Activated naive CD8-positive, alpha-beta T cell treated with anti-CD3 and anti-CD28 coated beads, Interleukin-2, amount 10 ng/mL, durations not matched to agents 7 days and 5 days (primary cell): ENCODE data around the gene TAF15. TPM values are rescaled to one million over a fixed set of nuclear protein-coding genes. Genes with fewer than 3 reads are reported as not detected.
A peak's percentile ranks its signal among the peaks of the same experiment; 100 is the strongest.

ENCODE experiments used
- ATAC-seq: fragments of 150-1000 bp; cut with Tn5 transposase; one replicate; pipeline ENCODE4 v1.10.0; 2021; ENCODE audit warnings: low read depth, moderate library complexity
- POLR2A ChIA-PET: fragments of 350-600 bp; sonication (Branson Sonifier 250); formaldehyde crosslinking; loops from one replicate; lab custom pipeline; 2021; ENCODE audit warnings: antibody characterized with exemption; lab: Charles Lee
- DNase-seq: peaks from one replicate; pipeline ENCODE4 v3.0.0; 2021
- H3K27ac Mint-ChIP-seq: one replicate; pipeline ENCODE4 v1.8.0; 2022; ENCODE audit warnings: mild to moderate bottlenecking, mixed read lengths
- H3K27me3 Mint-ChIP-seq: one replicate; pipeline ENCODE4 v1.8.0; 2022; ENCODE audit warnings: mild to moderate bottlenecking, moderate library complexity, mixed read lengths
- H3K36me3 Mint-ChIP-seq: one replicate; pipeline ENCODE4 v1.8.0; 2021; ENCODE audit warnings: mild to moderate bottlenecking, mixed read lengths
- H3K4me1 Mint-ChIP-seq: one replicate; pipeline ENCODE4 v1.8.0; 2021; ENCODE audit warnings: mixed read lengths
- H3K4me3 Mint-ChIP-seq: one replicate; pipeline ENCODE4 v1.8.0; 2022; ENCODE audit warnings: mild to moderate bottlenecking, moderate library complexity, mixed read lengths
- H3K9me3 Mint-ChIP-seq: one replicate; pipeline ENCODE4 v1.8.0; 2021; ENCODE audit warnings: mixed read lengths
- total RNA-seq, 2 experiments: library from RNA; stranded (reverse); gene quantifications; one replicate each; pipeline ENCODE4 v1.2.3, GENCODE V29; 2021

Gene TAF15
- total RNA-seq = 100 to 1,000 TPM; 291 to 299 TPM

GRCh38 chr17:35808962-35809854 lies at the start of gene TAF15:
TSS of gene TAF15 (plus strand) at chr17:35809484. CDS start at chr17:35809570, 86 bp downstream.
- Mint-ChIP-seq H3K36me3 (no peaks in the 10 kb centered on the region), H3K4me1 (peaks cover 46% of the 10 kb centered on the region), H3K4me3 (peak within 1 kb of the TSS; percentile 93), H3K9me3 (no peaks in the 10 kb centered on the region), H3K27ac (peak within 1 kb of the TSS; percentile 99), H3K27me3 (no peaks in the 10 kb centered on the region)
- DNase-seq (peak; percentile 98), ATAC-seq (peak; percentile 92)
- POLR2A ChIA-PET = interaction anchor here (0.7 to 3.7 kb wide), 42 partner anchors 8 to 689 kb away, joined by 3 to 70 read pairs (median 5); partner anchors contain the start of genes AP2B1, C17orf50, MMP28 and PEX12

DNA sequence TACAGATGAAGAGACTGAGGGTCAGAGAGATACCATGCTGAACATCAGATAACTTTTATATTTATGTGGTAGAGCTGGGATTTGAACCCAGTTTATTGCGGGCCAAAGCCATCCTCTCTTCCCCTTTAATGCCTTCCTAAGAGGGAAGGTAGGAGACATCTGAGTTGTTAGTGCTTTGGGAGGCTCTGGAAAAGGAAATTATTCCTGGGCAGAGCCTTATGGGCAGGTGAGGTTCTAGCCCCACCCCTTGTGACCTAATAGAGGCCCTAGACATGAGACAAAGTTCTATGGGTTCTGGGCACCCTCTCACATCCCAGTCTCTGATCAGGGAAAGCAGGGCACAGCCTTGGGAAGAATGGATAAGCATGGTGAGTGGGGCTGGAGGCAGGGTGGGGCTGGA lies 48.7 kb upstream of the TAF15 start, which contains the start of gene C17orf50:
Gene C17orf50, plus strand, starts transcription at position 301 of the 400 bp plus-strand sequence. Its CDS starts 55 bp downstream, at position 356.
- Mint-ChIP-seq H3K27me3 (no peaks in the 10 kb centered on the region), H3K9me3 (no peaks in the 10 kb centered on the region), H3K36me3 (no peaks in the 10 kb centered on the region), H3K4me3 (no peak within 1 kb of the TSS), H3K27ac (no peak within 1 kb of the TSS), H3K4me1 (peaks cover 5% of the 10 kb centered on the region)
- DNase-seq (no peak), ATAC-seq (no peak)
- POLR2A ChIA-PET = interaction anchor here (0.6 to 2.1 kb wide), 3 partner anchors 35 to 229 kb away, joined by 3 to 7 read pairs (median 3); partner anchors contain the start of genes MMP28 and TAF15

GRCh38 chr17:35761601-35762000 lies 47.7 kb upstream of the TAF15 start:
- Mint-ChIP-seq H3K27me3 (no peaks in the 10 kb centered on the region), H3K27ac (no peak overlapping the region), H3K36me3 (no peaks in the 10 kb centered on the region), H3K4me3 (no peak overlapping the region), H3K4me1 (peaks cover 5% of the 10 kb centered on the region), H3K9me3 (no peaks in the 10 kb centered on the region)
- POLR2A ChIA-PET = interaction anchor here (1.8 kb wide), 1 partner anchor 48 kb away, joined by 7 read pairs; the partner anchor contains the start of gene TAF15
- DNase-seq (no peak), ATAC-seq (no peak)

DNA sequence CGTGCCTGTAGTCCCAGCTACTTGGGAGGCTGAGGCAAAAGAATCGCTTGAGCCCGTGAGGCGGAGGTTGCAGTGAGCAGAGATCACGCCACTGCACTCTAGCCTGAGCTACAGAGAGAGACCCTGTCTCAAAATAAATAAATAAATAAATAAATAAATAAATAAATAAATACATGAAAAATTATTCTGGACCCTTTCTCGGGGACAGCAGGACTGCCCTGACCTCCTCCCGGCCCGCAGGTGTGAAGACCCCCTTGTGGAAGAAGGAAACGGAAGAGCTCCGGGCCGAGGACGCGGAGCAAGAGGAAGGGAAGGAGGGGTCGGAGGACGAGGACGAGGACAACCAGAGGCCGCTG lies 45.5 kb upstream of the TAF15 start:
- Mint-ChIP-seq H3K9me3 (no peaks in the 10 kb centered on the region), H3K27me3 (peaks cover 2% of the 10 kb centered on the region), H3K4me1 (peaks cover 5% of the 10 kb centered on the region), H3K36me3 (no peaks in the 10 kb centered on the region), H3K4me3 (peak overlapping the region; percentile 86), H3K27ac (no peak overlapping the region)
- no peak for ATAC-seq
- no peak for DNase-seq
- POLR2A ChIA-PET = interaction anchor here (0.6 to 3.4 kb wide), 9 partner anchors 29 to 524 kb away, joined by 3 to 70 read pairs (median 4); partner anchors contain the start of genes PEX12, RASL10B, SLFN11 and SLFN5

DNA sequence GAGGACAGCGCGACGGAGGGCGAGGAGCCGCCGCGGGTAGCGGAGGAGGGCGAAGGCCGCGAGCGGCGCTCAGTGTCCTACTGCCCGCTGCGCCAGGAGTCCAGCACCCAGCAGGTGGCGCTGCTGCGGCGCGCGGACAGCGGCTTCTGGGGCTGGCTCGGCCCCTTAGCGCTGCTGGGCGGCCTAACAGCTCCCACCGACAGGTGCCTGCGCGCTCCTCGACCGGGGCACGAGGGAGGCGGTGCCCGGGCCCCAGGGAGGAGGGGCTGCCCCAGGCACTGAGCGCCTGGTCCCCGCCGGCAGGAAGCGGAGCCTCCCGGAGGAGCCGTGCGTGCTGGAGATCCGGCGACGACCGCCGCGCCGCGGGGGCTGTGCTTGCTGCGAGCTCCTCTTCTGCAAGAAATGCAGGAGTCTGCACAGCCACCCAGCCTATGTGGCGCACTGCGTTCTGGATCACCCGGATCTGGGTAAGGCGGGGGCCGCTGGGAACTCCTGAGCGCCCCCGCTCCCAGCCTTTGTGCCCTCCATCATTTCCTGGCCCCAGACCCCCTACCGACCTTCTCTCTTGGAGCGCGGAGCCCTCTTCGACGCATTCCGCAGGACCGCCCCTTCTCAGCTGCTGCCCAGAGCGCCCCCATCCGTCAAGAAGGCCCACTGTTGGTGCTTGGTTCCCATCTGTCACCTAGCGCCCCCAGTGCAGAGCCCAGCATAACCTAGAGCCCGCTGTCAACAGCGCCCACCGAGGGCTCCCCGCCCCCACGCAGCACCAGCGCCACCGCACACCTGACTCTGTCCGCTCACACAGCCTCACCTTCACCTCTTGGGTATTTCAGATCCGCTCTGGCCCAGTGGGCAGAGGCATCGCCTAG lies 44.9 kb upstream of the TAF15 start:
- H3K27me3 Mint-ChIP-seq = peaks cover 2% of the 10 kb centered on the region
- H3K4me1 Mint-ChIP-seq = peaks cover 5% of the 10 kb centered on the region

DNA sequence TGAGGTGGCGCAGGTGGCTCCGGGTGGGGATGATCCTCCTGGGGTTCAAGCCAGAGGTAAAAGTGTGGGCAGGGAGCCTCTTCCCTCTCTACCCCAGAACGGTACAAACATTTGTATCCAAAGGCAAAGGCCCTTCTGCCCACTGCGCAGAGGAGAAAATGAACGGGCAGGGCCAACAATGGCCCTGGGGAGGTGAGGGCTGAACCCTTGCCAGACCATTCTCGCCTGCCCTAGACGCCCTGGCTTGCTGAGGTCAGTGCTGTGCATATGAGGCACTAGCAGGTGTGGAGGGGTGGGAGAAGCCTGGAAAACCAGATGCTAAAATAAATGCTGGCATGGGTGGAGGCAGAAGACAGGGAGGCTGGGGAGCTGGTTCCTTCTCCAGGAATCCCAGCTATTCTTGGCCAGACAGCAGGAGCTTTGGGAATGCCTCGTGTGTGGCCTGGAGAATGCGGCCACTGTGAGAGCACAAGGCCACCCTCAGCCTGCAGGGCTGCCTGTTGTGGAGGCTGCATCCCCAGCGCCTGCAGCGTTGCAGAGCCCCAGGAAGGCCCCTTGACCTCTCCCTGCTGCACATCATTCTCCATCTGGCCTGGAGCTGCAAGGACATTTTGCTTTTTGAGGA lies 44.1 kb upstream of the TAF15 start:
- Mint-ChIP-seq H3K36me3 (no peaks in the 10 kb centered on the region), H3K4me3 (peak overlapping the region; percentile 86), H3K27me3 (peaks cover 2% of the 10 kb centered on the region), H3K27ac (no peak overlapping the region), H3K9me3 (no peaks in the 10 kb centered on the region), H3K4me1 (peaks cover 5% of the 10 kb centered on the region)
- POLR2A ChIA-PET = interaction anchor here (1.5 to 3.4 kb wide), 3 partner anchors 40 to 392 kb away, joined by 4 to 70 read pairs (median 21); partner anchors contain the start of genes SLFN11 and TAF15
- ATAC-seq (no peak), DNase-seq (no peak)

More for the DNA sequence above, 44.9 kb upstream of the TAF15 start:
- Mint-ChIP-seq H3K27ac (peak overlapping the region; percentile 79), H3K9me3 (no peaks in the 10 kb centered on the region), H3K36me3 (no peaks in the 10 kb centered on the region), H3K4me3 (peak overlapping the region; percentile 86)
- ATAC-seq (peak; percentile 90), DNase-seq (peak; percentile 96)
- POLR2A ChIA-PET = interaction anchor here (0.6 to 3.4 kb wide), 10 partner anchors 28 to 524 kb away, joined by 3 to 70 read pairs (median 4); partner anchors contain the start of genes PEX12, RASL10B, SLFN11 and SLFN5

GRCh38 chr17:35765756-35766488 lies 43.4 kb upstream of the TAF15 start:
- H3K36me3 Mint-ChIP-seq = no peaks in the 10 kb centered on the region
- H3K27ac Mint-ChIP-seq = no peak overlapping the region
- no peak for ATAC-seq
- POLR2A ChIA-PET = interaction anchor here (3.4 kb wide), 1 partner anchor 43 kb away, joined by 70 read pairs; the partner anchor contains the start of gene TAF15
- H3K9me3 Mint-ChIP-seq = no peaks in the 10 kb centered on the region
- no peak overlapping the region for H3K4me3 Mint-ChIP-seq
- no peak for DNase-seq
- peaks cover 5% of the 10 kb centered on the region for H3K4me1 Mint-ChIP-seq
- H3K27me3 Mint-ChIP-seq = peaks cover 2% of the 10 kb centered on the region

- H3K4me1 Mint-ChIP-seq = peaks cover 5% of the 10 kb centered on the region
- no peaks in the 10 kb centered on the region for H3K9me3 Mint-ChIP-seq
- no peak overlapping the region for H3K27ac Mint-ChIP-seq
- no peak for ATAC-seq
- no peaks in the 10 kb centered on the region for H3K36me3 Mint-ChIP-seq
- DNase-seq = no peak
- H3K4me3 Mint-ChIP-seq = no peak overlapping the region
- POLR2A ChIA-PET = interaction anchor here (1.3 kb wide), 1 partner anchor 42 kb away, joined by 7 read pairs; the partner anchor contains the start of gene TAF15
- peaks cover 2% of the 10 kb centered on the region for H3K27me3 Mint-ChIP-seq
Measured at GRCh38 chr17:35766489-35766877, 42.8 kb upstream of the TAF15 start.

DNA sequence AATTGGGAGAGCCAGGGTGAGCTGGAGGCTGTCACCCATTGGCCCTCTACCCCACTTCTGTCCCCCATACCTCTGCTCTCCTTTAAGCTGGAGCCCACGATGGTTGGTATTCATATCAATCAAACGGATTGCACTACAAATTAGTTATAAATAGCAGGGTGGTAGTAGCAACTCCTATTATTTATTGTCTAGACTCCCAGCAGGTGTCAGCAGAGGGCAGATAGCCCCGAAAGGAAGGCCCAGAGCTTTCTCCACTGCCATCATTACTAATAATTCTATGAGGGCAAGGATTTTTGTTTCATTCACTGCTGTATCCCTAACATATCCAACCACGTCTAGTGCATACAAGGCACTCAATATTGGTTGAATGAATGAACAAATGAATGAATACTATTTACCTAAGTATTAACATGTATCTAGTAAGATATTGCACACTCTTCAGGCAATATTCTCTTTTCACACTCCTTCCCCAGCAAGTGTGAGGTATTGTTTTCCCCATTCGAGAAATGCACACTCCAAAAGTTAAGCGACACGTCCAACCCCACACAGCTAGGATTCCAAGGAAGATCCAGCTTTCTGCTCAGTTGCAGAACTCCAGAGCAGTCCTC lies 42.3 kb upstream of the TAF15 start:
- H3K36me3 Mint-ChIP-seq = no peaks in the 10 kb centered on the region
- no peak overlapping the region for H3K4me3 Mint-ChIP-seq
- no peaks in the 10 kb centered on the region for H3K9me3 Mint-ChIP-seq
- H3K27ac Mint-ChIP-seq = no peak overlapping the region
- H3K4me1 Mint-ChIP-seq = peaks cover 5% of the 10 kb centered on the region
- peaks cover 6% of the 10 kb centered on the region for H3K27me3 Mint-ChIP-seq
- POLR2A ChIA-PET = interaction anchor here (1.3 kb wide), 1 partner anchor 42 kb away, joined by 7 read pairs; the partner anchor contains the start of gene TAF15
- ATAC-seq (no peak), DNase-seq (no peak)

GRCh38 chr17:35768797-35769196 lies 40.5 kb upstream of the TAF15 start:
- Mint-ChIP-seq H3K4me3 (no peak overlapping the region), H3K27ac (no peak overlapping the region), H3K4me1 (peaks cover 5% of the 10 kb centered on the region), H3K27me3 (peaks cover 10% of the 10 kb centered on the region), H3K9me3 (no peaks in the 10 kb centered on the region), H3K36me3 (no peaks in the 10 kb centered on the region)
- no peak for DNase-seq
- POLR2A ChIA-PET = no interaction called here
- ATAC-seq = no peak

GRCh38 chr17:35769895-35770486 lies 39.3 kb upstream of the TAF15 start:
- H3K9me3 Mint-ChIP-seq = no peaks in the 10 kb centered on the region
- ATAC-seq (no peak), DNase-seq (no peak)
- no peak overlapping the region for H3K27ac Mint-ChIP-seq
- no peaks in the 10 kb centered on the region for H3K4me1 Mint-ChIP-seq
- peaks cover 10% of the 10 kb centered on the region for H3K27me3 Mint-ChIP-seq
- no peak overlapping the region for H3K4me3 Mint-ChIP-seq
- H3K36me3 Mint-ChIP-seq = no peaks in the 10 kb centered on the region
- POLR2A ChIA-PET = interaction anchor here (1.5 kb wide), 1 partner anchor 39 kb away, joined by 3 read pairs; the partner anchor contains the start of gene TAF15
